ENCODE data around the gene CTNNAL1.
A peak's percentile ranks its signal among the peaks of the same experiment; 100 is the strongest.
"Not testable (repeated sequence)": the region's sequence is repeated elsewhere in the genome, so short reads cannot be mapped to it uniquely, and the experiment has no call there.

Gene CTNNAL1, protein sequence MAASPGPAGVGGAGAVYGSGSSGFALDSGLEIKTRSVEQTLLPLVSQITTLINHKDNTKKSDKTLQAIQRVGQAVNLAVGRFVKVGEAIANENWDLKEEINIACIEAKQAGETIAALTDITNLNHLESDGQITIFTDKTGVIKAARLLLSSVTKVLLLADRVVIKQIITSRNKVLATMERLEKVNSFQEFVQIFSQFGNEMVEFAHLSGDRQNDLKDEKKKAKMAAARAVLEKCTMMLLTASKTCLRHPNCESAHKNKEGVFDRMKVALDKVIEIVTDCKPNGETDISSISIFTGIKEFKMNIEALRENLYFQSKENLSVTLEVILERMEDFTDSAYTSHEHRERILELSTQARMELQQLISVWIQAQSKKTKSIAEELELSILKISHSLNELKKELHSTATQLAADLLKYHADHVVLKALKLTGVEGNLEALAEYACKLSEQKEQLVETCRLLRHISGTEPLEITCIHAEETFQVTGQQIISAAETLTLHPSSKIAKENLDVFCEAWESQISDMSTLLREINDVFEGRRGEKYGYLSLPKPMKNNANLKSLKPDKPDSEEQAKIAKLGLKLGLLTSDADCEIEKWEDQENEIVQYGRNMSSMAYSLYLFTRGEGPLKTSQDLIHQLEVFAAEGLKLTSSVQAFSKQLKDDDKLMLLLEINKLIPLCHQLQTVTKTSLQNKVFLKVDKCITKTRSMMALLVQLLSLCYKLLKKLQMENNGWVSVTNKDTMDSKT

DNA sequence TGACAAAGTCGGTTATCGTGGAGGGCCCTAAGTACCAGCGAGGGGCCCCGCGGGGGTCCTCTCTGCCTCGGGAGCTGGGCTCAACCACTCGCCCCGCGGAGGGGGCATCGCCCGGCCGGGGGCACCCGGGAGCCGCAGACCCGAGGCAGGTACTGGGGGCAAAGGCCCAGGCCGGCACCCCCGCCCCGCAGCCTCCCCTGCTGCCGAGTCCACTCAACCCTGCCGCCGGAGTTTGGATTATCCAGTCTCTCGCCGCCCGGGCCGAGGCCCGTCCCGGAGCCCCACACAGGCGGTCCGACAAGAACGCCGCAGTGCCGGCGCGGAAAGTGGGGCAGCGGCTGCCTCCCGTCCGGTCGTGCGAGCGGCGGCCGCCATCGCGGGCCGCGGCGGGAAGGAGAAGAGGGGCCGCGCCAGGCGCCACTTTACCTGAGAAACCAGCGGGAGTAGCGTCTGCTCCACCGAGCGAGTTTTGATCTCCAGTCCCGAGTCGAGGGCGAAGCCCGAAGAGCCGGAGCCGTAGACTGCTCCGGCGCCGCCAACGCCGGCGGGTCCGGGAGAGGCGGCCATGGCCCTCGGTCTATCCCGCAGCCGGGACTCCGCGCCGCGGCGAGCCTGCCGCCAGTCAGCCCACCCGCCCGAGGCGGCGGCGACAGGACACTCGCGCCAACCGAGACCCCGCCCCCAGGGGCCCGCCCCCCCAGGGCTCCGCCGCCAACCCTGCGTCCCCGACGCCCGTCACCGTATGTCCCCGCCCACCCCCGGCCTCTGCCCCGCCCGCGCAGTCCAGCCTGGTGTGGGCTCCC is at the start of gene CTNNAL1:
CTNNAL1 (minus strand) TSS at position 624 of the 803 bp plus-strand sequence; CDS start at position 567, 57 bp downstream.
- DNase-seq (ENCODE audit: extremely low read depth, low read depth), result peak; percentile 63
- TF ChIP-seq, protein P1, sequence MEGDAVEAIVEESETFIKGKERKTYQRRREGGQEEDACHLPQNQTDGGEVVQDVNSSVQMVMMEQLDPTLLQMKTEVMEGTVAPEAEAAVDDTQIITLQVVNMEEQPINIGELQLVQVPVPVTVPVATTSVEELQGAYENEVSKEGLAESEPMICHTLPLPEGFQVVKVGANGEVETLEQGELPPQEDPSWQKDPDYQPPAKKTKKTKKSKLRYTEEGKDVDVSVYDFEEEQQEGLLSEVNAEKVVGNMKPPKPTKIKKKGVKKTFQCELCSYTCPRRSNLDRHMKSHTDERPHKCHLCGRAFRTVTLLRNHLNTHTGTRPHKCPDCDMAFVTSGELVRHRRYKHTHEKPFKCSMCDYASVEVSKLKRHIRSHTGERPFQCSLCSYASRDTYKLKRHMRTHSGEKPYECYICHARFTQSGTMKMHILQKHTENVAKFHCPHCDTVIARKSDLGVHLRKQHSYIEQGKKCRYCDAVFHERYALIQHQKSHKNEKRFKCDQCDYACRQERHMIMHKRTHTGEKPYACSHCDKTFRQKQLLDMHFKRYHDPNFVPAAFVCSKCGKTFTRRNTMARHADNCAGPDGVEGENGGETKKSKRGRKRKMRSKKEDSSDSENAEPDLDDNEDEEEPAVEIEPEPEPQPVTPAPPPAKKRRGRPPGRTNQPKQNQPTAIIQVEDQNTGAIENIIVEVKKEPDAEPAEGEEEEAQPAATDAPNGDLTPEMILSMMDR (IDR thresholded peaks at IDR 0.05; ENCODE audit: low read depth, low read length), result no peak

DNA sequence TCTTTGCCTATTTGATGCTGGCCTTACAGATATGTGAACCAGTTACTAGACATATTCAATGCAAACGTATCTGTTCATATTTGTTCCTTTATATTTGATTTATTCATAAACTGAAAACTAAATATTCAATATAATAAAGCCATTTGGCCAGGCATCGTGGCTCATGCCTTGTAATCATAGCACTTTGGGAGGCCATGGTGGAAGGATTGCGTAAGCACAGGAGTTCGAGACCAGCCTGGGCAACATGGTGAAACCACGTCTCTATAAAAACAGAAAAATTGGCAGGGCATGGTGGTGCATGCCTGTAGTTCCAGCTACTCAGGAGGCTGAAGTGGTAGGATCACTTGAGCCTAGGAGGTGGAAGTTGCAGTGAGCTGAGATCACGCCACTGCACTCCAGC is 49.2 kb upstream of the CTNNAL1 start:
- DNase-seq (ENCODE audit: extremely low read depth, low read depth), result no peak
- TF ChIP-seq, protein P1 (IDR thresholded peaks at IDR 0.05; ENCODE audit: low read depth, low read length), result no peak

GRCh38 chr9:109060191-109060590 is 46.9 kb upstream of the CTNNAL1 start:
- TF ChIP-seq, protein P1 (IDR thresholded peaks at IDR 0.05; ENCODE audit: low read depth, low read length), result no peak
- no peak for DNase-seq (ENCODE audit: extremely low read depth, low read depth)

- DNase-seq (ENCODE audit: extremely low read depth, low read depth), result not testable (repeated sequence)
Observed at GRCh38 chr9:109053121-109053520, 39.8 kb upstream of the CTNNAL1 start.

DNA sequence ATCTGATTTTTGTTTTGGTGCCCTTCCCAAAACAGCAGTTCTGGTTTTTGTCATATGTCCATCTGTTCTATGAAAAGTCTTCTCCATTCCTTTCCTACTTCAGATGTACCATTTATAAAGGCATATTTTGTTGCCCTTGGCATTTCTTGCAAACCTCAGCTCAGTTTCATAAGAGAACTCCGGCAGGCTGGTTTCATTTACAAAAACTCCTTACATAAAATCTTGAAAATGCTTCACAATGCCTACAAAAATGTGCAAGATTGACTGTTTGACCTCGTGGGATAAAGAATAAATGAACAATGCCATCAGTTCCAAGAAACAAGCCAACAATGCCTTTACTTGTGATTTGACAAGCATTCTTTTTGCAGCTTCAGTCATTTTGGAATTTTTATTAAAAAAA is 39.1 kb upstream of the CTNNAL1 start:
- DNase-seq (ENCODE audit: extremely low read depth, low read depth), result peak; percentile 32
- TF ChIP-seq, protein P1 (IDR thresholded peaks at IDR 0.05; ENCODE audit: low read depth, low read length), result no peak

DNA sequence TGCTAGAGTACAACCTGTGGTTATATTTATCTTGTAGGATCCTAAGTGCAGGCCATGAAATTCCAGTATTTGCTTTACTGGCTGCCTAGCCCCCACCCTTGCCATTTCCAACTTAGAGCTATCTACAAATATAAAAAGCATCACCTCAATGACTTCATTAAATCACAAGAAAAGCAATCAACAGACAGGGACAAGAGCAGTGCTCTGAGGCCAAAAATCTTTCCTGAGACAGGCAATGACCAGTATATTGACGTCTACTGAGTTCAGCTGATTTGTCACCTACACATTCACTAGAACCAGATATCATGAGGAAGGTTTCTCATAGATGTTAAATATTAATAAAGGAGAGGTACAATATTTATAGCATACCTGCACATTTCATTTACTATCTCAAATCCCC is 38.4 kb upstream of the CTNNAL1 start:
- TF ChIP-seq, protein P1 (IDR thresholded peaks at IDR 0.05; ENCODE audit: low read depth, low read length), result no peak
- DNase-seq (ENCODE audit: extremely low read depth, low read depth), result no peak

DNA sequence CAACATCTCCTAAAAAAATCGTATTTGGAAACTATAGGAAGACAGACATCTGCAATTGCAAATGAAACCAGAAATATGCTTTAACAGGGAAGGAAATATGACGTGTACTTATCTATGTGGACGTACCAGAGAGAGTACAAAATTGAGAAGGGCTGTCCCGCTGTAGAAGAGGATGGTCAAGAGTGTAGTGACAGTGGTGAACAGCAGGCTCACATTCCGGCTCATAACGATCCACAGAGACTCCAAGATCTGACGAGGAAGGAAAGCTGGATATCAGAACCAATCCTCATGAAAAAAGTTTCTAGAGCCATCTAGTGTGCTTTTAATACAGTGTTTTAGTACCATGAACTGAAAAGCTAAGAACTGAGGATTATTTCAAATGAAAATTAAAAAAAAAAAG is 37.1 kb upstream of the CTNNAL1 start:
- no peak for DNase-seq (ENCODE audit: extremely low read depth, low read depth)
- TF ChIP-seq, protein P1 (IDR thresholded peaks at IDR 0.05; ENCODE audit: low read depth, low read length), result no peak

Measured in AG09319 (cell line).